HCT116 (cell line): ENCODE measurements around the gene H2AZ2. TPM values are rescaled to one million over a fixed set of nuclear protein-coding genes. Genes with fewer than 3 reads are reported as not detected.

Experiments
- ATAC-seq: fragments of 200-7000 bp; cut with Tn5 transposase; 2 replicates; pipeline ENCODE4 v1.9.1; 2020; ENCODE audit warnings: mild to moderate bottlenecking, moderate library complexity
- BruUV-seq: library from RNA; stranded (reverse); fragments of 400-500 nt; replicated peaks from 2 replicates; lab custom pipeline; 2021; lab: Mats Ljungman, UMichigan
- CTCF ChIA-PET: fragments of 300-600 bp; sonication (Branson Sonifier 250); formaldehyde crosslinking; loops from one replicate; lab custom pipeline; 2021; ENCODE audit warnings: antibody characterized with exemption; lab: Charles Lee
- POLR2A ChIA-PET: fragments of 300-600, 350-600 bp; sonication (Branson Sonifier 250); formaldehyde crosslinking; loops from one replicate; lab custom pipeline; 2021; ENCODE audit warnings: antibody characterized with exemption; lab: Charles Lee
- RAD21 ChIA-PET, 2 experiments: fragments of 300-600 bp; sonication (Branson Sonifier 250); formaldehyde crosslinking; loops; one replicate each; lab custom pipeline; 2023; ENCODE audit warnings: low total read pairs in 2 of 2; ENCODE audit not compliant: uncharacterized antibody in 2 of 2, unreplicated experiment in 2 of 2, low non-redundant PET in 1 of 2; lab: Charles Lee
- DNase-seq: peaks from one replicate; pipeline ENCODE4 v3.0.0-alpha.2; 2010; ENCODE audit warnings: low read depth, low spot score
- H2AFZ ChIP-seq: fragments of 200-600 bp; shearing (Covaris generic), sonication (generic); 2 replicates; pipeline ENCODE4 v1.6.1; 2017; ENCODE audit warnings: low read depth, mixed run types, mixed read lengths, antibody characterized with exemption, low read length; ENCODE audit not compliant: poor library complexity, severe bottlenecking
- H3K27ac ChIP-seq: 2 replicates; pipeline ENCODE4 v1.5.1; 2012; ENCODE audit warnings: low read depth, low read length
- H3K27me3 ChIP-seq: fragments of 200-600 bp; sonication (generic); 2 replicates; pipeline ENCODE4 v1.6.1; 2016; ENCODE audit warnings: mixed run types, low read length, mixed read lengths; ENCODE audit not compliant: insufficient read depth
- H3K36me3 ChIP-seq, 2 experiments: fragments of 200-500 bp in 1 of 2; fragments of 200-600 bp in 1 of 2; sonication (Bioruptor generic) in 1 of 2; sonication (generic) in 1 of 2; 2 replicates each; pipeline versions ENCODE4 v1.5.1 to v1.6.1; 2014 to 2016; ENCODE audit warnings: low read length in 2 of 2, inconsistent platforms in 1 of 2, mixed read lengths in 1 of 2, mixed run types in 1 of 2; ENCODE audit not compliant: insufficient read depth in 2 of 2, control insufficient read depth in 1 of 2
- H3K4me1 ChIP-seq, 2 experiments: fragments of 200-600 bp in 1 of 2; sonication (generic) in 1 of 2; 2 replicates each; pipeline versions ENCODE4 v1.5.1 to v1.6.1; 2012 to 2017; ENCODE audit warnings: low read length in 2 of 2, inconsistent platforms in 1 of 2, mild to moderate bottlenecking in 1 of 2, mixed read lengths in 1 of 2, mixed run types in 1 of 2, moderate library complexity in 1 of 2; ENCODE audit not compliant: insufficient read depth in 2 of 2, control insufficient read depth in 1 of 2
- H3K4me2 ChIP-seq: fragments of 200-600 bp; sonication (generic); 2 replicates; pipeline ENCODE4 v1.6.1; 2017; ENCODE audit warnings: mixed run types, low read length, mixed read lengths
- H3K4me3 ChIP-seq, 2 experiments: fragments of 200-600 bp in 1 of 2; sonication (generic) in 1 of 2; replicated peaks in 1 of 2; 2 replicates each; pipeline ENCODE4 v1.5.1; 2011 to 2016; ENCODE audit warnings: low read length in 2 of 2, control low read depth in 1 of 2, low read depth in 1 of 2, mild to moderate bottlenecking in 1 of 2, mixed read lengths in 1 of 2, mixed run types in 1 of 2
- H3K79me2 ChIP-seq: fragments of 200-600 bp; sonication (generic); 2 replicates; pipeline ENCODE4 v1.6.1; 2017; ENCODE audit warnings: mild to moderate bottlenecking, mixed run types, low read length, moderate library complexity, mixed read lengths; ENCODE audit not compliant: insufficient read depth
- H3K9ac ChIP-seq: fragments of 200-600 bp; sonication (generic); 2 replicates; pipeline ENCODE4 v1.6.1; 2016; ENCODE audit warnings: low read length, mixed read lengths
- H3K9me2 ChIP-seq: fragments of 200-600 bp; sonication (generic), shearing (Covaris generic); 2 replicates; pipeline ENCODE4 v1.6.1; 2017; ENCODE audit warnings: mixed run types, mild to moderate bottlenecking, moderate library complexity; ENCODE audit not compliant: insufficient read depth
- H3K9me3 ChIP-seq, 2 experiments: fragments of 200-500 bp in 1 of 2; fragments of 200-600 bp in 1 of 2; sonication (Bioruptor generic) in 1 of 2; sonication (generic) in 1 of 2; 2 replicates each; pipeline ENCODE4 v1.6.1; 2014 to 2017; ENCODE audit warnings: low read length in 2 of 2, mixed read lengths in 2 of 2, inconsistent platforms in 1 of 2, low read depth in 1 of 2, mild to moderate bottlenecking in 1 of 2, mixed run types in 1 of 2, moderate library complexity in 1 of 2; ENCODE audit not compliant: control insufficient read depth in 1 of 2, insufficient read depth in 1 of 2
- H4K20me1 ChIP-seq: fragments of 200-600 bp; sonication (generic), shearing (Covaris generic); 2 replicates; pipeline ENCODE4 v1.6.1; 2017; ENCODE audit warnings: mixed run types, mild to moderate bottlenecking, moderate library complexity; ENCODE audit not compliant: insufficient read depth
- ATF3 ChIP-seq: IDR thresholded peaks from 2 replicates; pipeline ENCODE4 v1.6.1; 2012
- CBX3 ChIP-seq: IDR thresholded peaks from 2 replicates; pipeline ENCODE4 v1.6.1; 2012; ENCODE audit warnings: low read depth
- CEBPB ChIP-seq: IDR thresholded peaks from 2 replicates; pipeline ENCODE4 v1.6.1; 2012; ENCODE audit warnings: low read depth
- CTCF ChIP-seq, 3 experiments: fragments of 200-600 bp in 1 of 3; sonication (generic) in 1 of 3; IDR thresholded peaks in 2 of 3; conservative IDR thresholded peaks in 1 of 3; 2 replicates each; pipeline ENCODE4 v1.5.1; 2012 to 2017; ENCODE audit warnings: low read depth in 2 of 3, low read length in 2 of 3, antibody characterized with exemption in 1 of 3, borderline replicate concordance in 1 of 3, control low read depth in 1 of 3, mild to moderate bottlenecking in 1 of 3, mixed read lengths in 1 of 3, mixed run types in 1 of 3, moderate library complexity in 1 of 3; ENCODE audit not compliant: insufficient read depth in 1 of 3
- EGR1 ChIP-seq: IDR thresholded peaks from 2 replicates; pipeline ENCODE4 v1.6.1; 2012; ENCODE audit warnings: low read depth
- JUND ChIP-seq: IDR thresholded peaks from 2 replicates; pipeline ENCODE4 v1.6.1; 2012
- MAX ChIP-seq: IDR thresholded peaks from 2 replicates; pipeline ENCODE4 v1.6.1; 2012
- POLR2A ChIP-seq: IDR thresholded peaks from 2 replicates; pipeline ENCODE4 v1.7.0; 2011; ENCODE audit warnings: borderline replicate concordance; ENCODE audit not compliant: insufficient read depth, insufficient read length; ENCODE audit errors: extremely low read depth
- POLR2AphosphoS5 ChIP-seq: IDR thresholded peaks from 2 replicates; pipeline ENCODE4 v1.6.1; 2011; ENCODE audit warnings: mild to moderate bottlenecking, low read depth, low read length, moderate library complexity
- REST ChIP-seq: IDR thresholded peaks from 2 replicates; pipeline ENCODE4 v1.6.1; 2012; ENCODE audit warnings: low read depth
- SP1 ChIP-seq: IDR thresholded peaks from 2 replicates; pipeline ENCODE4 v1.6.1; 2012; ENCODE audit warnings: low read depth
- SRF ChIP-seq: IDR thresholded peaks from 2 replicates; pipeline ENCODE4 v1.6.1; 2012; ENCODE audit warnings: low read depth
- TCF7L2 ChIP-seq: IDR thresholded peaks from 2 replicates; pipeline ENCODE4 v1.7.0; 2011; ENCODE audit warnings: borderline replicate concordance, inconsistent platforms; ENCODE audit not compliant: insufficient read depth, insufficient read length; ENCODE audit errors: extremely low read depth
- intact Hi-C: fragments of 100-400 bp; cut with micrococcal nuclease; formaldehyde crosslinking; loops from 2 replicates; pipeline ENCODE4 v1.10.0; 2022
- total RNA-seq: library from RNA; stranded (reverse); gene quantifications from one replicate; pipeline ENCODE4 v1.2.1, GENCODE V29; 2021; ENCODE audit not compliant: unreplicated experiment

Gene H2AZ2
- total RNA-seq, 1 experiment from 2014 or later = 226 TPM

- H2AFZ ChIP-seq = no peak overlapping the region
- ChIA-PET CTCF (no interaction called here), POLR2A (no interaction called here), RAD21 (interaction anchor here in 1 of 2 experiments (0.5 kb wide), 1 partner anchor 16 kb away, joined by 6 read pairs; no protein-coding TSS in a partner anchor)
- no peak overlapping the region for H3K4me2 ChIP-seq
- no peaks in the 10 kb centered on the region for H3K27me3 ChIP-seq
- no peaks in the 10 kb centered on the region for H4K20me1 ChIP-seq
- no peaks in the 10 kb centered on the region for H3K4me1 ChIP-seq
- no TSS peak for BruUV-seq
- H3K9me2 ChIP-seq = no peaks in the 10 kb centered on the region
- peaks cover 11% of the 10 kb centered on the region; the same call in 1 of the 2 replicates for H3K79me2 ChIP-seq
- TF ChIP-seq JUND (0 out of 2 replicates have a peak, but pooled peaks have one; percentile 5), SRF (no peak), POLR2AphosphoS5 (0 out of 2 replicates have a peak, but pooled peaks have one; percentile 21), ATF3 (no peak), CTCF (IDR thresholded peaks at IDR 0.05 in 2 of 3, conservative IDR thresholded peaks at IDR 0.05 in 1 of 3; ENCODE audit: borderline replicate concordance in 1 of 3, insufficient read depth in 1 of 3, low read depth in 2 of 3, low read length in 2 of 3) (no peak)
- peaks cover 26 to 31% of the 10 kb centered on the region in 2 experiments for H3K36me3 ChIP-seq
- ATAC-seq (no peak), DNase-seq (no peak)
- intact Hi-C loops = no loop called here
- H3K9me3 ChIP-seq = no peaks in the 10 kb centered on the region
- H3K9ac ChIP-seq = no peak overlapping the region
- H3K4me3 ChIP-seq = no peak overlapping the region
- no peak overlapping the region for H3K27ac ChIP-seq
Measured at GRCh38 chr7:44824894-44825526, 22.9 kb downstream of the H2AZ2 start.

- H3K9me3 ChIP-seq = no peaks in the 10 kb centered on the region
- no peaks in the 10 kb centered on the region for H4K20me1 ChIP-seq
- ChIA-PET RAD21 (no interaction called here), POLR2A (no interaction called here), CTCF (no interaction called here)
- H3K4me3 ChIP-seq = no peak overlapping the region
- no peak for TF ChIP-seq CBX3
- TF ChIP-seq REST = no peak
- TF ChIP-seq SP1 = no peak
- TF ChIP-seq JUND = no peak
- TF ChIP-seq POLR2AphosphoS5 = no peak
- TF ChIP-seq TCF7L2 = no peak
- TF ChIP-seq MAX = no peak
- no peak for TF ChIP-seq EGR1
- no peak for TF ChIP-seq CEBPB
- TF ChIP-seq POLR2A = no peak
- H2AFZ ChIP-seq = no peak overlapping the region
- no peaks in the 10 kb centered on the region for H3K9me2 ChIP-seq
- DNase-seq (no peak), ATAC-seq (no peak)
- no peaks in the 10 kb centered on the region for H3K27me3 ChIP-seq
- H3K9ac ChIP-seq = no peak overlapping the region
- H3K79me2 ChIP-seq = peaks cover 6% of the 10 kb centered on the region; the same call in 1 of the 2 replicates
- no TSS peak for BruUV-seq
- H3K4me2 ChIP-seq = no peak overlapping the region
- intact Hi-C loops = no loop called here
- no peak overlapping the region for H3K27ac ChIP-seq
- H3K4me1 ChIP-seq = no peaks in the 10 kb centered on the region
- H3K36me3 ChIP-seq = peaks cover 13 to 17% of the 10 kb centered on the region in 2 experiments
Measured at GRCh38 chr7:44823255-44823781, 24.6 kb downstream of the H2AZ2 start.
